Body of pancreas (tissue), 4 donors: ENCODE measurements around the gene ELANE.

Source experiments
- POLR2A ChIP-seq, 3 donors: fragments of 450-650 bp; IDR thresholded peaks; one replicate each; pipeline ENCODE4 v1.6.1; 2016; ENCODE audit warnings: antibody characterized with exemption in 3 of 3, mild to moderate bottlenecking in 2 of 3
- TF ChIP-seq, protein P1 (sequence below), 7 experiments: fragments of 450-650 bp in 4 of 7; fragments of 200-600 bp in 3 of 7; sonication (generic) in 3 of 7; IDR thresholded peaks; one replicate each; pipeline ENCODE4 v1.5.1; 2016 to 2019; ENCODE audit warnings: antibody characterized with exemption in 7 of 7

DNA sequence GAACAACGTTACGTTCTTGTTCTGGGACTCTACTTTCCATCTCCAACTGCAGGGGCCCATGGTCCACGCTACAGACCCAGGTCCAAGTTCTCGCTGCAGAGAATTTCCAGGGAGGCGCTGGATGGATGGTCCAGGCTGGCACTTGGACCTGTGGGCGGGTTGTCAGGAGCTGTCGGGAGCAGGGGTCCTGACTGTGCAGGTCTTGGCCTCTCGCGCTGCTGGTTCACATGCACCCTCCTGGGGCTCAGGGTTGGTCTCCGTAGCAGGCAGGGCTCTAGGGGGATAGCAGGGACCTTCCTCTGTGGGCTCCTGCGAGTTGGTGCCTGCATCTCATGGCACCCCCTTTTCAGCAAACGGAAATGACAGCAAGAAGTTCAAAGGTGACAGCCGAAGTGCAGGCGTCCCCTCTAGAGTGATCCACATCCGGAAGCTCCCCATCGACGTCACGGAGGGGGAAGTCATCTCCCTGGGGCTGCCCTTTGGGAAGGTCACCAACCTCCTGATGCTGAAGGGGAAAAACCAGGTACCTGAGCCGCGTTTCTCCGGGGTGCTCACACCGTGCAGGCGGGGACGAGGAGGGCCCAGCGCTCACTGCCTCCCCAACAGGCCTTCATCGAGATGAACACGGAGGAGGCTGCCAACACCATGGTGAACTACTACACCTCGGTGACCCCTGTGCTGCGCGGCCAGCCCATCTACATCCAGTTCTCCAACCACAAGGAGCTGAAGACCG is 48.3 kb upstream of the ELANE start:
- TF ChIP-seq, protein P1, sequence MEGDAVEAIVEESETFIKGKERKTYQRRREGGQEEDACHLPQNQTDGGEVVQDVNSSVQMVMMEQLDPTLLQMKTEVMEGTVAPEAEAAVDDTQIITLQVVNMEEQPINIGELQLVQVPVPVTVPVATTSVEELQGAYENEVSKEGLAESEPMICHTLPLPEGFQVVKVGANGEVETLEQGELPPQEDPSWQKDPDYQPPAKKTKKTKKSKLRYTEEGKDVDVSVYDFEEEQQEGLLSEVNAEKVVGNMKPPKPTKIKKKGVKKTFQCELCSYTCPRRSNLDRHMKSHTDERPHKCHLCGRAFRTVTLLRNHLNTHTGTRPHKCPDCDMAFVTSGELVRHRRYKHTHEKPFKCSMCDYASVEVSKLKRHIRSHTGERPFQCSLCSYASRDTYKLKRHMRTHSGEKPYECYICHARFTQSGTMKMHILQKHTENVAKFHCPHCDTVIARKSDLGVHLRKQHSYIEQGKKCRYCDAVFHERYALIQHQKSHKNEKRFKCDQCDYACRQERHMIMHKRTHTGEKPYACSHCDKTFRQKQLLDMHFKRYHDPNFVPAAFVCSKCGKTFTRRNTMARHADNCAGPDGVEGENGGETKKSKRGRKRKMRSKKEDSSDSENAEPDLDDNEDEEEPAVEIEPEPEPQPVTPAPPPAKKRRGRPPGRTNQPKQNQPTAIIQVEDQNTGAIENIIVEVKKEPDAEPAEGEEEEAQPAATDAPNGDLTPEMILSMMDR (IDR thresholded peaks at IDR 0.05): no peak
- no peak for TF ChIP-seq POLR2A (IDR thresholded peaks at IDR 0.05)
